ENCODE results near the gene CYTH2. TPM values are rescaled to one million over a fixed set of nuclear protein-coding genes. Genes with fewer than 3 reads are reported as not detected.

The CYTH2 gene
- total and polyA plus RNA-seq, 2 experiments from 2014 or later = 41.1 to 60.4 TPM

DNA sequence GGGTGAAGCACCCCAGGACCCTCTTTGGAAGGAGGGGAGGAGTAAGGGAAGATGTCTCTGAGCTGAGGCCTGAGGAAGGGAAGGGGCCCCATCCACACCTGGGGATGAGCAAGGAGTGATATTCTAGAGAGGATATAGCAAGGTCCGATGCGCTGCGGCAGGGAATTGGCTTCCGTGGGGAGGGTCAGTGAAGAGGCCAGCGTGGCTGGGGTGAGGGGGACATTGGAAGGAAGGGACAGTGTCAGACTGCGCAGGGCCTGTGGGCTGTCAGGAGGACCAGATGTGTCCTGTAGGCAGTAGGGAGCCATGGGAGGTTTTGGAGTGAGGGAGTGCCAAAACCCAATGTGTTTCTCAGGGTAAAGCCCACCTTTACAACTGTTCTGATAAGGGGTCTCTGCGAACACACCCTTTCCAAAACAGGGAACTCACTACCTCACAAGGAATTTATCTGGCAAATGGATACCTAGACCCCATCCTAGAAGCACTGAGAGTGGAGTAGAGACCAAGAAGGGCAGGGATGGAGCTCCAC is 38.8 kb downstream of the CYTH2 start:
- Mint-ChIP-seq H3K36me3 (ENCODE audit: low read depth) (peaks cover 5% of the 10 kb centered on the region; the same call in 2 of the 3 replicates), H3K9me3 (no peaks in the 10 kb centered on the region), H3K27ac (no peak overlapping the region), H3K4me1 (peaks cover 15% of the 10 kb centered on the region; the same call in 2 of the 3 replicates), H3K4me3 (no peak overlapping the region), H3K27me3 (ENCODE audit: insufficient read depth, low read depth, poor library complexity) (peaks cover 24% of the 10 kb centered on the region)
- H3K27me3 ChIP-seq (ENCODE audit: insufficient read depth) = peaks cover 8% of the 10 kb centered on the region
- no peaks in the 10 kb centered on the region for H4K20me1 ChIP-seq (replicated peaks; ENCODE audit: insufficient read depth)
- TF ChIP-seq, protein P1, sequence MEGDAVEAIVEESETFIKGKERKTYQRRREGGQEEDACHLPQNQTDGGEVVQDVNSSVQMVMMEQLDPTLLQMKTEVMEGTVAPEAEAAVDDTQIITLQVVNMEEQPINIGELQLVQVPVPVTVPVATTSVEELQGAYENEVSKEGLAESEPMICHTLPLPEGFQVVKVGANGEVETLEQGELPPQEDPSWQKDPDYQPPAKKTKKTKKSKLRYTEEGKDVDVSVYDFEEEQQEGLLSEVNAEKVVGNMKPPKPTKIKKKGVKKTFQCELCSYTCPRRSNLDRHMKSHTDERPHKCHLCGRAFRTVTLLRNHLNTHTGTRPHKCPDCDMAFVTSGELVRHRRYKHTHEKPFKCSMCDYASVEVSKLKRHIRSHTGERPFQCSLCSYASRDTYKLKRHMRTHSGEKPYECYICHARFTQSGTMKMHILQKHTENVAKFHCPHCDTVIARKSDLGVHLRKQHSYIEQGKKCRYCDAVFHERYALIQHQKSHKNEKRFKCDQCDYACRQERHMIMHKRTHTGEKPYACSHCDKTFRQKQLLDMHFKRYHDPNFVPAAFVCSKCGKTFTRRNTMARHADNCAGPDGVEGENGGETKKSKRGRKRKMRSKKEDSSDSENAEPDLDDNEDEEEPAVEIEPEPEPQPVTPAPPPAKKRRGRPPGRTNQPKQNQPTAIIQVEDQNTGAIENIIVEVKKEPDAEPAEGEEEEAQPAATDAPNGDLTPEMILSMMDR (conservative IDR thresholded peaks at IDR 0.05; ENCODE audit: low read depth in 2 of 2) = no peak
- H3K4me2 ChIP-seq = no peak overlapping the region
- no peak overlapping the region for H3K27ac ChIP-seq (ENCODE audit: low read depth)
- ATAC-seq = no peak
- no peak overlapping the region for H3K4me3 ChIP-seq
- H3F3A ChIP-seq (replicated peaks; ENCODE audit: low read depth) = peaks cover 9% of the 10 kb centered on the region; the same call in 1 of the 2 replicates
- no peak overlapping the region for H2AFZ ChIP-seq
- H3K4me1 ChIP-seq (ENCODE audit: insufficient read depth) = 0 out of 2 replicates have a peak, but pooled peaks cover 2% of the 10 kb centered on the region
- H3K9me2 ChIP-seq (ENCODE audit: insufficient read depth) = no peaks in the 10 kb centered on the region
- no peaks in the 10 kb centered on the region for H3K36me3 ChIP-seq (ENCODE audit: insufficient read depth)
- no peak for DNase-seq (ENCODE audit: low spot score)
- no peaks in the 10 kb centered on the region for H3K79me2 ChIP-seq (replicated peaks; ENCODE audit: insufficient read depth)

DNA sequence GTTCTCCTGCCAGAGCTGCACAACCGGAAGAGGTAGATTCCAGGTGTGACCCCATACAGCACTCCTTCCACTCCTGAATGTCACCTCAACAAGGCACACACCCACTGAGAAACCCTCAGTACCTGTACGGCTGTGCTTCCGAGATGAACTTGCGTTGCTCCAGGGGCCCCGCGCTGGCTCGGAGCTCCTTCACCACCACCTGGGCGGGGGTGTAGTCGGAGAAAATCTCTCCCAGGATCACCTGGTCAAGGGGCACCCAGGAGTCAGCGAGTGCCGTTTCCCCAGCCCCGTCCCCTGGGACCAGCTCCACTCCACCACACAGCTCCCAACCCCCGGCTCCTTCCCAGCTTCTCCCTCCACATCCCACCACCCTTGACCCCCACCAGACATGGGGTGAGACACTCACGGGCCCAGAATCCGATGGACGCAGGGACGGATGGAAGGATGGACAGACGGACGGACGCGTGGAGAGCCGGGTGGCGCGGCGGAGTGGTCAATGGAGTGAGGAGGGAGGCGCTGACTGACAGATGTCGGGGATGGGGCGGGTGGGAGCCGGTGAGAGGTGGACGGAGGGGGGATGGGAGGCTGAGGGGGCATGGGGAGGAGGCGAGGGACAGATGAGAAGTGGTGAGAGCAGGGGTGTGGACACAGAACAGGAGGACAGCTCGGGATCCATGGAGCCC is 39.7 kb downstream of the CYTH2 start:
- ATAC-seq (no peak), DNase-seq (ENCODE audit: low spot score) (no peak)
- no peak overlapping the region for H2AFZ ChIP-seq
- no peak overlapping the region for H3K4me3 Mint-ChIP-seq
- no peaks in the 10 kb centered on the region for H3K36me3 ChIP-seq (ENCODE audit: insufficient read depth)
- H3K9me2 ChIP-seq (ENCODE audit: insufficient read depth) = no peaks in the 10 kb centered on the region
- H3K4me2 ChIP-seq = no peak overlapping the region
- H3K27me3 Mint-ChIP-seq (ENCODE audit: insufficient read depth, low read depth, poor library complexity) = peaks cover 22% of the 10 kb centered on the region
- no peaks in the 10 kb centered on the region for H3K9me3 Mint-ChIP-seq
- no peak overlapping the region for H3K4me3 ChIP-seq
- H3K4me1 ChIP-seq (ENCODE audit: insufficient read depth) = no peaks in the 10 kb centered on the region
- H3K36me3 Mint-ChIP-seq (ENCODE audit: low read depth) = peaks cover 5% of the 10 kb centered on the region; the same call in 2 of the 3 replicates
- H4K20me1 ChIP-seq (replicated peaks; ENCODE audit: insufficient read depth) = no peaks in the 10 kb centered on the region
- H3K27ac Mint-ChIP-seq = no peak overlapping the region
- peaks cover 9% of the 10 kb centered on the region; the same call in 1 of the 2 replicates for H3F3A ChIP-seq (replicated peaks; ENCODE audit: low read depth)
- H3K4me1 Mint-ChIP-seq = peaks cover 12% of the 10 kb centered on the region; the same call in 2 of the 3 replicates
- H3K79me2 ChIP-seq (replicated peaks; ENCODE audit: insufficient read depth) = no peaks in the 10 kb centered on the region
- H3K27me3 ChIP-seq (ENCODE audit: insufficient read depth) = peaks cover 11% of the 10 kb centered on the region
- H3K27ac ChIP-seq (ENCODE audit: low read depth) = no peak overlapping the region
- TF ChIP-seq, protein P2, sequence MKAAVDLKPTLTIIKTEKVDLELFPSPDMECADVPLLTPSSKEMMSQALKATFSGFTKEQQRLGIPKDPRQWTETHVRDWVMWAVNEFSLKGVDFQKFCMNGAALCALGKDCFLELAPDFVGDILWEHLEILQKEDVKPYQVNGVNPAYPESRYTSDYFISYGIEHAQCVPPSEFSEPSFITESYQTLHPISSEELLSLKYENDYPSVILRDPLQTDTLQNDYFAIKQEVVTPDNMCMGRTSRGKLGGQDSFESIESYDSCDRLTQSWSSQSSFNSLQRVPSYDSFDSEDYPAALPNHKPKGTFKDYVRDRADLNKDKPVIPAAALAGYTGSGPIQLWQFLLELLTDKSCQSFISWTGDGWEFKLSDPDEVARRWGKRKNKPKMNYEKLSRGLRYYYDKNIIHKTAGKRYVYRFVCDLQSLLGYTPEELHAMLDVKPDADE (IDR thresholded peaks at IDR 0.05) = no peak
- no peak for TF ChIP-seq JUNB (IDR thresholded peaks at IDR 0.05; ENCODE audit: unreplicated experiment)
- TF ChIP-seq EZH2 (IDR thresholded peaks at IDR 0.05; ENCODE audit: low read depth, unreplicated experiment) = no peak
- no peak for TF ChIP-seq NANOG (IDR thresholded peaks at IDR 0.05; ENCODE audit: borderline replicate concordance)
- no peak for TF ChIP-seq EZH2phosphoT487 (IDR thresholded peaks at IDR 0.05; ENCODE audit: unreplicated experiment)
- TF ChIP-seq, protein P3, sequence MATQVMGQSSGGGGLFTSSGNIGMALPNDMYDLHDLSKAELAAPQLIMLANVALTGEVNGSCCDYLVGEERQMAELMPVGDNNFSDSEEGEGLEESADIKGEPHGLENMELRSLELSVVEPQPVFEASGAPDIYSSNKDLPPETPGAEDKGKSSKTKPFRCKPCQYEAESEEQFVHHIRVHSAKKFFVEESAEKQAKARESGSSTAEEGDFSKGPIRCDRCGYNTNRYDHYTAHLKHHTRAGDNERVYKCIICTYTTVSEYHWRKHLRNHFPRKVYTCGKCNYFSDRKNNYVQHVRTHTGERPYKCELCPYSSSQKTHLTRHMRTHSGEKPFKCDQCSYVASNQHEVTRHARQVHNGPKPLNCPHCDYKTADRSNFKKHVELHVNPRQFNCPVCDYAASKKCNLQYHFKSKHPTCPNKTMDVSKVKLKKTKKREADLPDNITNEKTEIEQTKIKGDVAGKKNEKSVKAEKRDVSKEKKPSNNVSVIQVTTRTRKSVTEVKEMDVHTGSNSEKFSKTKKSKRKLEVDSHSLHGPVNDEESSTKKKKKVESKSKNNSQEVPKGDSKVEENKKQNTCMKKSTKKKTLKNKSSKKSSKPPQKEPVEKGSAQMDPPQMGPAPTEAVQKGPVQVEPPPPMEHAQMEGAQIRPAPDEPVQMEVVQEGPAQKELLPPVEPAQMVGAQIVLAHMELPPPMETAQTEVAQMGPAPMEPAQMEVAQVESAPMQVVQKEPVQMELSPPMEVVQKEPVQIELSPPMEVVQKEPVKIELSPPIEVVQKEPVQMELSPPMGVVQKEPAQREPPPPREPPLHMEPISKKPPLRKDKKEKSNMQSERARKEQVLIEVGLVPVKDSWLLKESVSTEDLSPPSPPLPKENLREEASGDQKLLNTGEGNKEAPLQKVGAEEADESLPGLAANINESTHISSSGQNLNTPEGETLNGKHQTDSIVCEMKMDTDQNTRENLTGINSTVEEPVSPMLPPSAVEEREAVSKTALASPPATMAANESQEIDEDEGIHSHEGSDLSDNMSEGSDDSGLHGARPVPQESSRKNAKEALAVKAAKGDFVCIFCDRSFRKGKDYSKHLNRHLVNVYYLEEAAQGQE (IDR thresholded peaks at IDR 0.05; ENCODE audit: unreplicated experiment) = no peak
- TF ChIP-seq ZNF114 (CRISPR knock-in tag; IDR thresholded peaks at IDR 0.05) = no peak
- no peak for TF ChIP-seq ZNF331 (CRISPR knock-in tag; IDR thresholded peaks at IDR 0.05; ENCODE audit: low read depth)
- TF ChIP-seq, protein P1 (conservative IDR thresholded peaks at IDR 0.05; ENCODE audit: low read depth in 2 of 2) = no peak
- TF ChIP-seq STAT1 (IDR thresholded peaks at IDR 0.05; ENCODE audit: unreplicated experiment) = no peak

Data from GM23338 (cell line).